ENCODE data around the gene PRR23A. TPM values are rescaled to one million over a fixed set of nuclear protein-coding genes. Genes with fewer than 3 reads are reported as not detected.

The PRR23A gene
- not detected for total RNA-seq

DNA sequence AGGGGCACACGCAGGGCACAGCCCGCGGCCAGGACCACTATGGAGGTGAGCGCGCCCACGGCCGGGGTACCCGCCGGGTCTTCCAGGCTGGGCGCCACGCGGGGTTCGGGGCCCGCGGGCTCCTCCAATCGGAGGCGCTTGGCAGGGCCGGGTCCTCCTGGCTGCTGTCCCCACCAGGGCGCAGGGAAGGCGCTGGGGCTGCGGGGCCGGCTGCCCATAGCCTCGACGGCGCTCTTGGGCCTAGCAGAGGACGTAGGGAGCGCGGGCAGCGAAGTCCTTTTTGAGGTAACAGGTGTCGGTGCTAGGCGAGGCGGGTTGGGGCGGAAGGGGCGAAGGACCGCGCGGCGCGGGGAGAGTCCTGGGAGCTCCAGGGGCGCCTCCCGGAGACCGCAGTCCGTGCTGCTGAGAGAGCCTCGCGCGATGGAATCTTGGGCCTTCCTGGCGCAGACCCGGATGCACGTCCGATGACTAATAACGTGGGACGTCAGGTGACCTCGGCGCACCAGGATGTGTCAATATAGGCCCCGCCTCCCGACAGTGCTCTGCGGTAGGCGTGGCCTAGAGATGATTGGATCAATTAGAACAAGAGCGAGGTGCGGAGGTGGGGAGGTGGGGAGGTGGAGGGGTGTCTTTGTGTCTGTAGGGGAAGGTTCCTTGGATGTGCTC, at the start of gene PRR23A:
Gene PRR23A (minus strand): TSS at position 218 of the 666 bp plus-strand sequence. CDS start 0 bp downstream, at position 218.
- no peak for DNase-seq (ENCODE audit: low spot score in 2 of 2)
- no peak within 1 kb of the TSS for H3K4me3 ChIP-seq (ENCODE audit: low read depth, poor library complexity, severe bottlenecking)
- WGBS, 2 donors, result 71 to 77% methylated on average over 42 to 53 of the region's 60 CpGs
- no peak for TF ChIP-seq CTCF (IDR thresholded peaks at IDR 0.05)
- no peak for TF ChIP-seq POLR2A (IDR thresholded peaks at IDR 0.05)
- intact Hi-C loops (cut with DNase I; ENCODE audit: low total_unique reads), result no loop called here

DNA sequence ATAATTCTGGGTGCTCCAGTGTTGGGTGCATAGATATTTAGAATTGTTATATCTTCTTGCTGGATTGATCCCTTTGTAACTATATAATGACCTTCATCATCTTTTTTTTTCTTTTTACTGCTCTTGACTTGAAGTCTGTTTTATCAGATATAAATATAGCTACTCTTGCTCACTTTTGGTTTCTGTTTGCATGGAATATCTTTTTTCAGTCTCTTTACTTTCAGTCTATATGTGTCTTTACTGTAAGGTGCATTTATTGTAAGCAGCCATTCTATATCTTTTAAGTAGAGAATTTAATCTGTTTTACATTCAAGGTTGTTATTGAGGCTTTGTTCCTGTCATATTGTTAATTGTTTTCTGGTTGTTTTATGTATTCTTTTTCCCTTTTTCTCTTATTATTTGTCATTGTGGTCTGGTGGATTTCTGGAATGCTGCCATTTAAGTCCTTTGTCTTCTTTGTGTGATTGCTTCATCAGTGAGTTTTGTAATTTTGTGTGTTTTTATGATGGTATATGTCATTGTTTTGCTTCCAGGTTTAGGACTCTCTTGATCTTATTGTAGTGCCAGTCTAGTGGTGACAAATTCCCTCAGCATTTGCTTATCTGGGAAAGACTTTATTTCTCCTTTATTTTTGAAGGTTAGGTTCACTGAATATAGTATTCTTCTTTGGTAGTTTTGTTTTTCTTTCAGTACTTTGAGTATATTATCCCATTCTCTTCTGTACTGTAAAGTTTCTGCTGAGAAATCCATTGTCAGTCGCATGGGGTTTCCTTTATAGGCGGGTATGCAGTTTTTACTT, 46.9 kb upstream of the PRR23A start:
- H3K4me3 ChIP-seq (ENCODE audit: low read depth, poor library complexity, severe bottlenecking), result no peak overlapping the region
- TF ChIP-seq POLR2A (IDR thresholded peaks at IDR 0.05) (no peak), CTCF (IDR thresholded peaks at IDR 0.05) (no peak)
- no peak for DNase-seq (ENCODE audit: low spot score in 2 of 2)
- intact Hi-C loops (cut with DNase I; ENCODE audit: low total_unique reads), result no loop called here
- 74 to 76% methylated on average over 2 of the region's 2 CpGs for WGBS, 2 donors

- WGBS, 2 donors, result 62 to 68% methylated on average over 29 to 44 of the region's 77 CpGs
- H3K4me3 ChIP-seq (ENCODE audit: low read depth, poor library complexity, severe bottlenecking), result no peak within 1 kb of the TSS
- DNase-seq (ENCODE audit: low spot score in 2 of 2), result peak in 1 of 2 donors; percentile 53
- TF ChIP-seq CTCF (IDR thresholded peaks at IDR 0.05), result no peak
- no peak for TF ChIP-seq POLR2A (IDR thresholded peaks at IDR 0.05)
- intact Hi-C loops (cut with DNase I; ENCODE audit: low total_unique reads), result no loop called here
Observed at GRCh38 chr3:139044366-139045210, 38.5 kb upstream of the PRR23A start, which contains the start of gene PRR23C. Gene PRR23C (minus strand): TSS chr3:139044892. CDS start chr3:139044620, 272 bp downstream.

GRCh38 chr3:139043554-139044365, 37.7 kb upstream of the PRR23A start:
- intact Hi-C loops (cut with DNase I; ENCODE audit: low total_unique reads), result no loop called here
- H3K4me3 ChIP-seq (ENCODE audit: low read depth, poor library complexity, severe bottlenecking), result no peak overlapping the region
- DNase-seq (ENCODE audit: low spot score in 2 of 2), result no peak
- TF ChIP-seq POLR2A (IDR thresholded peaks at IDR 0.05) (no peak), CTCF (IDR thresholded peaks at IDR 0.05) (no peak)
- WGBS, 2 donors, result 80 to 83% methylated on average over 47 to 50 of the region's 50 CpGs

GRCh38 chr3:139037478-139037877, 31.4 kb upstream of the PRR23A start:
- no peak for TF ChIP-seq CTCF (IDR thresholded peaks at IDR 0.05)
- TF ChIP-seq POLR2A (IDR thresholded peaks at IDR 0.05), result no peak

More at GRCh38 chr3:139037478-139037877, 31.4 kb upstream of the PRR23A start:
- no peak overlapping the region for H3K4me3 ChIP-seq (ENCODE audit: low read depth, poor library complexity, severe bottlenecking)
- WGBS, 2 donors, result 85 to 89% methylated on average over 6 of the region's 6 CpGs
- no peak for DNase-seq (ENCODE audit: low spot score in 2 of 2)
- intact Hi-C loops (cut with DNase I; ENCODE audit: low total_unique reads), result no loop called here
